DMS79 (cell line): ENCODE measurements around the gene C17orf107.

Source experiments
- DNase-seq: peaks from one replicate; lab custom pipeline; 2025; lab: John Stamatoyannopoulos, UW

Gene C17orf107

GRCh38 chr17:4877089-4877488 is 22.2 kb upstream of the C17orf107 start:
- no peak for DNase-seq

- no peak for DNase-seq
Measured at GRCh38 chr17:4879601-4880000, 19.7 kb upstream of the C17orf107 start.

DNA sequence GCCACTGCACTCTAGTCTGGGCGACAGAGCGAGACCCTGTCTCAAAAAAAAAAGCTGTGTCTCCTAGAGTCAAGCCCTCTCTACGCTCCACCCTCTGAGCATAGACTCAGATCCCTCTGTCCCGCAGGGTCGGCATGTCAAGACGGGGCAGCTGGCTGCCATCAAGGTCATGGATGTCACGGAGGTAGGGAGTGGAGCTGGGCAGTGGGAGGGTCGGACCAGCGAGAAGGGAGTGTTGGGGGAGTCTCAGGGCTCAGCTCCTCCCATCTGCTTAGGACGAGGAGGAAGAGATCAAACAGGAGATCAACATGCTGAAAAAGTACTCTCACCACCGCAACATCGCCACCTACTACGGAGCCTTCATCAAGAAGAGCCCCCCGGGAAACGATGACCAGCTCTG is 18.5 kb upstream of the C17orf107 start:
- no peak for DNase-seq

GRCh38 chr17:4881761-4882555 is 17.4 kb upstream of the C17orf107 start:
- peak; percentile 37 for DNase-seq

GRCh38 chr17:4884489-4884888 is 14.8 kb upstream of the C17orf107 start:
- no peak for DNase-seq

- DNase-seq = no peak
Measured at GRCh38 chr17:4886830-4887229, 12.5 kb upstream of the C17orf107 start.

DNA sequence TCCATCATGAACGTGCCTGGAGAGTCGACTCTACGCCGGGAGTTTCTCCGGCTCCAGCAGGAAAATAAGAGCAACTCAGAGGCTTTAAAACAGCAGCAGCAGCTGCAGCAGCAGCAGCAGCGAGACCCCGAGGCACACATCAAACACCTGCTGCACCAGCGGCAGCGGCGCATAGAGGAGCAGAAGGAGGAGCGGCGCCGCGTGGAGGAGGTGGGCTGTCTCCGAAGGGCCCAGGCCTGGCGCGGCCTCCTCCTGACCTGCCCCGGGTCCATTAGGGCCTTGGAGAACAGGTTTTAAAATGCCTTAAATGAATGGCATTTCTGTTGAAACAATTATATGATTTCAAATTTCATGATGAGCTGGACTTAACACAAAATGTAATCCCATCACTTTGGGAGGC is 11.8 kb upstream of the C17orf107 start:
- DNase-seq = no peak

GRCh38 chr17:4891411-4892410 is 7.6 kb upstream of the C17orf107 start:
- DNase-seq = no peak

GRCh38 chr17:4892499-4893221 is 6.7 kb upstream of the C17orf107 start:
- no peak for DNase-seq

- no peak for DNase-seq
Measured at GRCh38 chr17:4893272-4893671, 6.1 kb upstream of the C17orf107 start.

GRCh38 chr17:4893721-4894560 is 5.4 kb upstream of the C17orf107 start:
- no peak for DNase-seq

DNA sequence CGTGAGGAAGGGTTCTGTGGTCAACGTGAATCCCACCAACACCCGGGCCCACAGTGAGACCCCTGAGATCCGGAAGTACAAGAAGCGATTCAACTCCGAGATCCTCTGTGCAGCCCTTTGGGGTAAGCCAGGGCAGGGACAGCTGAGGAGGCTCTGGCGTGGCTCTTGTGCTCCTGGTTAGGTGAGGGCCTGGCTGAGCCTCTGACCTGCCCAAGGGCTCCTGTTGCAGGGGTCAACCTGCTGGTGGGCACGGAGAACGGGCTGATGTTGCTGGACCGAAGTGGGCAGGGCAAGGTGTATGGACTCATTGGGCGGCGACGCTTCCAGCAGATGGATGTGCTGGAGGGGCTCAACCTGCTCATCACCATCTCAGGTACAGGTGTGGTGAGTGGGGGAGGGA is 4.2 kb upstream of the C17orf107 start:
- DNase-seq = no peak

DNA sequence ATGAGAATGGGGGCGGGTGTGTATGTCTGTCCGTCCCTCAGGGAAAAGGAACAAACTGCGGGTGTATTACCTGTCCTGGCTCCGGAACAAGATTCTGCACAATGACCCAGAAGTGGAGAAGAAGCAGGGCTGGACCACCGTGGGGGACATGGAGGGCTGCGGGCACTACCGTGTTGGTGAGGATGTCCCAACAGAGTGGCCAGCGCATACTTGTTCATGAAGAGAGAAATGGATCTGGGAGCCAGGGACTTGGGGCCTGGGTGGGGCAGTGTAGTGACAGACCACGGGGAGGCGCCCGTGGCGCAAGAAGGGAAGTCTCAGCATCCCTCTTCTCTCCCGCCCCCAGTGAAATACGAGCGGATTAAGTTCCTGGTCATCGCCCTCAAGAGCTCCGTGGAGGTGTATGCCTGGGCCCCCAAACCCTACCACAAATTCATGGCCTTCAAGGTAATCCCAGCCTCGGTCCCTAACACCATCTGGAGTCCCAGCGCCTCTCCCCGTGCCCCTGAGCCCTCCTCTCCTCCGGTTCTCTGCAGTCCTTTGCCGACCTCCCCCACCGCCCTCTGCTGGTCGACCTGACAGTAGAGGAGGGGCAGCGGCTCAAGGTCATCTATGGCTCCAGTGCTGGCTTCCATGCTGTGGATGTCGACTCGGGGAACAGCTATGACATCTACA is 3.5 kb upstream of the C17orf107 start:
- no peak for DNase-seq

- no peak for DNase-seq
Measured at GRCh38 chr17:4896332-4897197, 2.8 kb upstream of the C17orf107 start.

- DNase-seq = no peak
Measured at GRCh38 chr17:4897198-4897687, 2.1 kb upstream of the C17orf107 start.

DNA sequence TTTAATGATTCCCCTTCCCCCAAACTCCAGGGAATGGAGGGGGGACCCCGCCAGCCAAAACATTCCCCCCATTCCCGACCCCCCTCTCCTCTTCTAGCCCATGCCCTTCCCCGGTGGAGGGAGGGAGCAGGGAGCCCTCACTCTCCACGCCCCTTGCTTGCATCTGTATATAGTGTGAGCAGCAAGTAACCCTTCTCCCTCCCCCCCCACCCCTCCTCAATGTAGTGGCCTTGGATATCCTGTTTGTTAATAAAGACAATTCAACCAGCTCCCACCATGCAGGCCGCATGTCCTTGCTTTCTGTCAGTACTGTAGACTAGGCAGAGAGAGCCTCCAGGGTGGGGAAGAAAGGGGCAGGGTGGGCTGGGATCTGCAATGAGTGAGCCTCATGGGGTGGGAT is 1.6 kb upstream of the C17orf107 start:
- DNase-seq = no peak

DNA sequence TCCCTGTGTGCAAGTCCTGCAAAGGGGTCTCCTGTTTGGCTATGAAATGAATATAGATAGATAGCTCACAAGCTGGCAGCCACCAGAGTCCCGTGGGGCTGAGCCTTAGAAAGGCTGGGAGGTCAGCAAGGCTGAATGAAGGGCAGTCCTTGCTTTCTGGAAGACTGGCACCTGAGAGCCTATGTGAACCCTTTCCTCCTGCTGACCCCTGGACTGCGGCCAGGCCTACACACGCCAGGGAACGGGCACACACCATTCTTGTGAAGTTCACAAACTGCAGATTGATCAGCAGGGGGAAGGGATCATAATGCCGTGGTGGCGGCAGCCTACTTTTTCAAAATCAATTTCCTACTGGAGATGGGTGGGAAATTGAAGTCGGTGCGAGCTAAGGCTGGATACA is 985 bp upstream of the C17orf107 start:
- DNase-seq = no peak

GRCh38 chr17:4898927-4899326 is 409 bp upstream of the C17orf107 start:
- no peak for DNase-seq

DNA sequence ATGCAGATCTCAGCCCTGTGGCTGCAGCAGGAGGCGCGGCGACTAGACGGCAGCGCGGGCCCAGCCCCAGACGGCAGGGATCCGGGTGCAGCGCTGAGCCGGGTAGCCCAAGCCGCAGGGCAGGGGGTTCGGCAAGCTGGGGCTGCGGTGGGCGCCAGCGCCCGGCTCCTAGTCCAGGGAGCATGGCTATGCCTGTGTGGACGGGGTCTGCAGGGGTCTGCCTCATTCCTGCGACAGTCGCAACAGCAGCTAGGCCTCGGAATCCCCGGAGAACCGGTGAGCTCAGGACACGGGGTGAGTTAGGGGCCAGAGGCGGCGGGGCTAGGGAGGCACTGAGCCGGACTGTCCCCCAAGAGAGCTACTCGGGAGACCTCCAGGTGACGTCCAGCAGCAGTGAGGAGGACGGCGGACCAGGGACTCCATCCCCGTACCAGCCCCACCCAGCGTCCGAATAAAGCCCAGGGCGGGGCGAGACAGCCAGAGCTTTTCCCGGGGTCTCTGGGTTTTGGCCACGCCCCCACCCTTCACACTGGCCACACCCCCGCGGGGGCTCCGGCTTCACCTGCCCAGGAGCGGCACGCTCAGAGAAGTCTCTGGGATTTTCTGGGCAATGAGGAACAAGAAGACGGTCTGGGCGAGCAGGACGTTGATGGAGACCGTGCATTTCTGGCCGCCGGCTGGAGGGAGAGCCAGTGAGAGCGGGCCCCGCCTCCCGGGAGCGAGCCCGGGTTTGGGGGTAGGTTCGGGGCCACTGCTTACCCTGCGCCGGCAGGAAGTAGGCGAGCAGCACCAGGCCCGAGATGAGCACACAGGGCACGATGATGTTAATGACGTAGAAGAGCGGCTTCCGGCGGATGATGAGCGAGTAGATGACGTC is 1.1 kb downstream of the C17orf107 start:
- no peak for DNase-seq
